H9 (cell line): Measurements from ENCODE around the gene ATRX. TPM values are rescaled to one million over a fixed set of nuclear protein-coding genes. Genes with fewer than 3 reads are reported as not detected.

Experiments used
- DNase-seq: peaks from one replicate; pipeline ENCODE4 v3.0.0-alpha.2; 2017
- H2AFZ ChIP-seq: one replicate; pipeline ENCODE4 v1.6.1; 2013; ENCODE audit warnings: mild to moderate bottlenecking, low read length, control low read depth, moderate library complexity
- H2AK5ac ChIP-seq: 2 replicates; pipeline ENCODE4 v1.6.1; 2013; ENCODE audit warnings: low read length, control low read depth, mixed read lengths; ENCODE audit not compliant: insufficient read length
- H2BK120ac ChIP-seq: one replicate; pipeline ENCODE4 v1.6.1; 2013; ENCODE audit warnings: low read depth, mild to moderate bottlenecking, low read length, control low read depth, inconsistent platforms; ENCODE audit not compliant: poor library complexity, severe bottlenecking
- H2BK12ac ChIP-seq: 2 replicates; pipeline ENCODE4 v1.6.1; 2013; ENCODE audit warnings: low read length, control low read depth, mixed read lengths, low read depth; ENCODE audit not compliant: insufficient read length
- H2BK15ac ChIP-seq: 2 replicates; pipeline ENCODE4 v1.6.1; 2013; ENCODE audit warnings: low read depth, low read length, control low read depth
- H2BK20ac ChIP-seq: one replicate; pipeline ENCODE4 v1.6.1; 2013; ENCODE audit warnings: low read depth, mild to moderate bottlenecking, low read length, control low read depth, inconsistent platforms; ENCODE audit not compliant: poor library complexity, severe bottlenecking
- H2BK5ac ChIP-seq: 2 replicates; pipeline ENCODE4 v1.6.1; 2013; ENCODE audit warnings: low read length, control low read depth, mixed read lengths; ENCODE audit not compliant: insufficient read length
- H3K14ac ChIP-seq: 2 replicates; pipeline ENCODE4 v1.6.1; 2013; ENCODE audit warnings: low read length, control low read depth; ENCODE audit not compliant: insufficient read depth
- H3K18ac ChIP-seq: 2 replicates; pipeline ENCODE4 v1.6.1; 2013; ENCODE audit warnings: low read depth, mild to moderate bottlenecking, mixed read lengths, low read length, control low read depth; ENCODE audit not compliant: insufficient read length
- H3K23ac ChIP-seq: 2 replicates; pipeline ENCODE4 v1.6.1; 2013; ENCODE audit warnings: low read length, control low read depth, mixed read lengths, low read depth; ENCODE audit not compliant: insufficient read length
- H3K23me2 ChIP-seq: 2 replicates; pipeline ENCODE4 v1.6.1; 2013; ENCODE audit warnings: low read depth, mild to moderate bottlenecking, mixed read lengths, low read length, control low read depth; ENCODE audit not compliant: insufficient read length, poor library complexity, severe bottlenecking
- H3K27ac ChIP-seq: 2 replicates; pipeline ENCODE4 v1.5.1; 2013; ENCODE audit warnings: low read length, control low read depth, mixed read lengths, low read depth; ENCODE audit not compliant: insufficient read length
- H3K27me3 ChIP-seq: 2 replicates; pipeline ENCODE4 v1.6.1; 2013; ENCODE audit warnings: low read length, control low read depth, inconsistent platforms; ENCODE audit not compliant: insufficient read depth
- H3K4ac ChIP-seq: 2 replicates; pipeline ENCODE4 v1.6.1; 2013; ENCODE audit warnings: low read depth, mild to moderate bottlenecking, control low read depth, inconsistent platforms, low read length, moderate library complexity
- H3K4me1 ChIP-seq: 2 replicates; pipeline ENCODE4 v1.6.1; 2013; ENCODE audit warnings: low read length, control low read depth, inconsistent platforms; ENCODE audit not compliant: insufficient read depth
- H3K4me2 ChIP-seq: 2 replicates; pipeline ENCODE4 v1.6.1; 2013; ENCODE audit warnings: low read length, control low read depth, mixed read lengths; ENCODE audit not compliant: insufficient read length, insufficient read depth
- H3K56ac ChIP-seq: 2 replicates; pipeline ENCODE4 v1.6.1; 2013; ENCODE audit warnings: low read depth, mild to moderate bottlenecking, mixed read lengths, low read length, control low read depth; ENCODE audit not compliant: insufficient read length
- H3K79me1 ChIP-seq: 2 replicates; pipeline ENCODE4 v1.6.1; 2013; ENCODE audit warnings: low read depth, mild to moderate bottlenecking, moderate library complexity, low read length, control low read depth, inconsistent platforms; ENCODE audit not compliant: insufficient read depth, poor library complexity, severe bottlenecking
- H3K79me2 ChIP-seq: 2 replicates; pipeline ENCODE4 v1.6.1; 2013; ENCODE audit warnings: low read length, control low read depth, inconsistent platforms; ENCODE audit not compliant: insufficient read depth
- H3K9ac ChIP-seq: 2 replicates; pipeline ENCODE4 v1.6.1; 2013; ENCODE audit warnings: low read length, control low read depth, mixed read lengths; ENCODE audit not compliant: insufficient read length; ENCODE audit errors: extremely low read depth
- H3K9me3 ChIP-seq: one replicate; pipeline ENCODE4 v1.6.1; 2013; ENCODE audit warnings: low read depth, low read length, inconsistent platforms; ENCODE audit not compliant: control insufficient read depth
- H3T11ph ChIP-seq: one replicate; pipeline ENCODE4 v1.6.1; 2013; ENCODE audit warnings: mild to moderate bottlenecking, low read length, control low read depth, inconsistent platforms
- H4K20me1 ChIP-seq: one replicate; pipeline ENCODE4 v1.6.1; 2013; ENCODE audit not compliant: control insufficient read depth, insufficient read length, insufficient read depth
- H4K5ac ChIP-seq: 2 replicates; pipeline ENCODE4 v1.6.1; 2013; ENCODE audit warnings: low read depth, mild to moderate bottlenecking, mixed read lengths, low read length, control low read depth; ENCODE audit not compliant: insufficient read length
- H4K8ac ChIP-seq: replicated peaks from 2 replicates; pipeline ENCODE4 v1.6.1; 2013; ENCODE audit warnings: low read length, control low read depth, mixed read lengths, low read depth; ENCODE audit not compliant: insufficient read length
- H4K91ac ChIP-seq: 2 replicates; pipeline ENCODE4 v1.6.1; 2013; ENCODE audit warnings: low read depth, mild to moderate bottlenecking, moderate library complexity, mixed read lengths, low read length, control low read depth; ENCODE audit not compliant: insufficient read length
- H3K27ac Mint-ChIP-seq, 3 experiments: 2 replicates in 2 of 3; 3 replicates in 1 of 3; pipeline ENCODE4 v1.8.0; 2020 to 2021; ENCODE audit warnings: mixed read lengths in 3 of 3, mild to moderate bottlenecking in 1 of 3, moderate library complexity in 1 of 3
- H3K27me3 Mint-ChIP-seq: 2 replicates; pipeline ENCODE4 v1.8.0; 2021; ENCODE audit warnings: low read depth, mild to moderate bottlenecking, moderate library complexity, mixed read lengths
- H3K36me3 Mint-ChIP-seq, 3 experiments: 2 replicates in 2 of 3; 3 replicates in 1 of 3; pipeline ENCODE4 v1.8.0; 2020 to 2021; ENCODE audit warnings: low read depth in 3 of 3, mixed read lengths in 3 of 3; ENCODE audit not compliant: insufficient read depth in 1 of 3
- H3K4me1 Mint-ChIP-seq, 2 experiments: 2 replicates each; pipeline ENCODE4 v1.8.0; 2020; ENCODE audit warnings: mixed read lengths in 2 of 2
- H3K4me3 Mint-ChIP-seq, 2 experiments: 2 replicates in 1 of 2; 3 replicates in 1 of 2; pipeline ENCODE4 v1.8.0; 2020 to 2021; ENCODE audit warnings: mild to moderate bottlenecking in 2 of 2, mixed read lengths in 2 of 2, moderate library complexity in 1 of 2
- H3K9me3 Mint-ChIP-seq, 2 experiments: 2 replicates in 1 of 2; 3 replicates in 1 of 2; pipeline ENCODE4 v1.8.0; 2020; ENCODE audit warnings: mild to moderate bottlenecking in 2 of 2, mixed read lengths in 2 of 2, moderate library complexity in 1 of 2
- WGBS: extraction: QIAGEN DNeasy Blood & Tissue Kit; methylation state at CpG from one replicate; pipeline ENCODE4 v1.1.7; 2013; ENCODE audit warnings: missing lambda C conversion rate, low lambda C conversion rate, mixed read lengths; ENCODE audit not compliant: insufficient read length; ENCODE audit errors: extremely low coverage; 5-methylcytosine and 5-hydroxymethylcytosine counted together
- total RNA-seq: library from RNA; stranded (reverse); gene quantifications from 2 replicates; pipeline ENCODE4 v1.2.1, GENCODE V29; 2021
- TF ChIP-seq, protein P1 (sequence below): fragments of 200-600 bp; sonication (generic); conservative IDR thresholded peaks from 3 replicates; pipeline ENCODE4 v1.8.0; 2021; ENCODE audit warnings: antibody characterized with exemption, mild to moderate bottlenecking

The ATRX gene
- total RNA-seq, 1 experiment from 2014 or later, result 76.0 TPM

DNA sequence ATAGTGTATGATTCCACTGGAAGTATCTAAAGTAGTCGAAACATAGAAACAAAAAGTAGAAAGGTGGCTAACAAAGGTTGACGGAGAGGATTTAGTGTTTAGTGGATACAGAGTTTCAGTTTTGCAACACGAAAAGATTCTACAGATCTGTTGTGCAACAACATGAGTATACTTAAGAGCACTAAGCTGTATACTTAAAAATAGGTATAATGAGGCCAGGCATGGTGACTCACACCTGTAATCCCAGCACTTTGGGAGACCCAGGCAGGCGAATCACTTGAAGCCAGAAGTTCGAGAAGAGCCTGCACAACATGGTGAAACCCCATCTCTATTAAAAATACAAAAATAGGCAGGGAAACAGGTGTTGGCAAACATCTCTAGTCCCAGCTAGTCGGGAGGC is 7.9 kb upstream of the ATRX start:
- Histone ChIP-seq H2BK20ac (no peak overlapping the region), H4K20me1 (no peaks in the 10 kb centered on the region), H3K4me1 (no peaks in the 10 kb centered on the region), H2BK5ac (no peak overlapping the region), H3K14ac (no peak overlapping the region), H3K23ac (no peak overlapping the region), H3K23me2 (no peaks in the 10 kb centered on the region), H3K4ac (no peak overlapping the region), H4K5ac (no peak overlapping the region), H2AK5ac (no peak overlapping the region), H3K79me1 (no peaks in the 10 kb centered on the region), H3T11ph (no peak overlapping the region), H3K4me2 (no peak overlapping the region), H3K18ac (no peak overlapping the region), H3K79me2 (no peaks in the 10 kb centered on the region), H2BK12ac (no peak overlapping the region), H2BK15ac (no peak overlapping the region), H2BK120ac (no peak overlapping the region), H3K27me3 (no peaks in the 10 kb centered on the region), H2AFZ (no peak overlapping the region), H3K9me3 (peaks cover 5% of the 10 kb centered on the region), H3K27ac (no peak overlapping the region), H3K9ac (no peak overlapping the region), H4K8ac (no peak overlapping the region), H4K91ac (no peak overlapping the region), H3K56ac (no peak overlapping the region)
- no peaks in the 10 kb centered on the region for H3K27me3 Mint-ChIP-seq
- peaks cover 0 to 2% (median 0%) of the 10 kb centered on the region in 3 experiments; a peak in 2 of 7 replicates for H3K36me3 Mint-ChIP-seq
- TF ChIP-seq, protein P1, sequence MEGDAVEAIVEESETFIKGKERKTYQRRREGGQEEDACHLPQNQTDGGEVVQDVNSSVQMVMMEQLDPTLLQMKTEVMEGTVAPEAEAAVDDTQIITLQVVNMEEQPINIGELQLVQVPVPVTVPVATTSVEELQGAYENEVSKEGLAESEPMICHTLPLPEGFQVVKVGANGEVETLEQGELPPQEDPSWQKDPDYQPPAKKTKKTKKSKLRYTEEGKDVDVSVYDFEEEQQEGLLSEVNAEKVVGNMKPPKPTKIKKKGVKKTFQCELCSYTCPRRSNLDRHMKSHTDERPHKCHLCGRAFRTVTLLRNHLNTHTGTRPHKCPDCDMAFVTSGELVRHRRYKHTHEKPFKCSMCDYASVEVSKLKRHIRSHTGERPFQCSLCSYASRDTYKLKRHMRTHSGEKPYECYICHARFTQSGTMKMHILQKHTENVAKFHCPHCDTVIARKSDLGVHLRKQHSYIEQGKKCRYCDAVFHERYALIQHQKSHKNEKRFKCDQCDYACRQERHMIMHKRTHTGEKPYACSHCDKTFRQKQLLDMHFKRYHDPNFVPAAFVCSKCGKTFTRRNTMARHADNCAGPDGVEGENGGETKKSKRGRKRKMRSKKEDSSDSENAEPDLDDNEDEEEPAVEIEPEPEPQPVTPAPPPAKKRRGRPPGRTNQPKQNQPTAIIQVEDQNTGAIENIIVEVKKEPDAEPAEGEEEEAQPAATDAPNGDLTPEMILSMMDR, result no peak
- no peak overlapping the region; a peak in 1 of 5 replicates for H3K4me3 Mint-ChIP-seq
- H3K27ac Mint-ChIP-seq, result no peak overlapping the region
- no CpG with 5 or more reads among the region's 6 CpGs for WGBS
- H3K4me1 Mint-ChIP-seq, result no peaks in the 10 kb centered on the region
- no peak for DNase-seq
- peaks cover 41 to 57% of the 10 kb centered on the region in 2 experiments for H3K9me3 Mint-ChIP-seq
